D341Med (cell line): ENCODE results near the gene OXT.

ENCODE experiments used
- DNase-seq: peaks from one replicate; pipeline ENCODE4 v3.0.0; 2012; ENCODE audit warnings: low spot score

OXT gene

GRCh38 chr20:3084283-3084985, 13.0 kb downstream of the OXT start, which contains the start of gene AVP:
Gene AVP (minus strand): TSS chr20:3084724. CDS start chr20:3084674, 50 bp downstream.
- peak; percentile 37 for DNase-seq

DNA sequence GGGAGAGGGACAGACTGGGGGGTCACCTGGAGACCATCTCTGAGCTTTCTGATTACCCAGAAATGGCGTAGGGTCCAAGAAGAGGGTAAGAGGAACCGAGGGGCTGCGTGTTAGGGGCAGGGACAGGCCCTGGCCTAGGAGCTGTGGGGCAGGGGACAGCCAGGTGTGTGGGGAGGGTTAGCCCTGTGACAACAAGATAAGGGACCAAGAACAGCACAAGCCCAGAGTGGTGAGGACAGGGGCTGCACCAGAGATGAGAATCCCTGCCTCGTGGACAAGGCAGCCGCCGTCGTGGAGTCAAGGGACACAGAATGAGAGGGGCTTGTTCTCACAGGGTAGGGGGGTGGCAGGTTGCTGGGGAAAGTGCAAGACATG, 13.6 kb downstream of the OXT start:
- DNase-seq, result peak; percentile 33

DNA sequence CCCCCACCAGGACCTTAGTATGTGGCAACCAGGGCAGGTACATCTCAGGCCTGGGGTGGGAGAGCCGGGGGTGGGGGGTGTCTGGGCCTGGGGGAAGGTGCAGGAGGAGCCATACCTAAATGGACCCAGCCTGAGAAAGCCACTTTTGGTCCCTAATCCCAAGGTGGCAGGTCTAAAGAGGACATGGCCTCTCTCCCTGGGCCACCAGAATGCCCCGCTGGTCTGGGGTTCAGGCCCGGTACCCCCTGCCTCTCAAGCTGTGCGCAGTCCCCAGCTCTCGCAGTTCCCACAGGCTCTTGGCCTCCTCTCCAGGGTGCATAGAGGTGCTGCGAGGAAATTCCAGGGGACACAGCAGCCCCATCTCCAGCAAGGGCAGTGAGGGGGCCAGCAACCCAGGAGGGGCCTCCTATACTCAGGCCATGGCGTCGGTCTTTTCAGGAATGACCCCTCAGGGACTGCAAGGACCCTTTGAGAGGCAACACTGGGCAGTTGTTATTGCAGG, 14.2 kb downstream of the OXT start:
- DNase-seq, result peak; percentile 17

DNA sequence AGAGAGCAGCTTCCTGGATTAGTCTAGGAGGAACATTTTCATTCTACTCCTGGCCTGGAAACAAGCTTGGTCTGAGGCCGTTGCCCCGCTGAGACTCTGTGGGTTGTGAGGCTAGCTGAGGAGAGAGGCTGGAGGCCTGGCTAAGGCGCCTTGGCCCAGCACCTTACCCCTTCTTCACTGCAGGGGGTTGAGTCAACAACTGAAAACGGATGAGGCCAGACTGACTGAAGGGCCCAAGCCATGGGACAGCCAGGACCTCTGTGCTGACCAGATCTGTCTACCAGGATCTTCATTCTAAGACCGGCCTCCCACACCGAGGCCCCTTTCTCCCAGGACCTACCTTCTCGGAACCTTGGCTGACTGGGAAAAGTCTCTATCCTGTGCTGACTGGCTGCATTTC, 16.6 kb downstream of the OXT start:
- no peak for DNase-seq

- DNase-seq, result no peak
These were observed 19.1 kb downstream of the OXT start for GRCh38 chr20:3090565-3090964.

DNA sequence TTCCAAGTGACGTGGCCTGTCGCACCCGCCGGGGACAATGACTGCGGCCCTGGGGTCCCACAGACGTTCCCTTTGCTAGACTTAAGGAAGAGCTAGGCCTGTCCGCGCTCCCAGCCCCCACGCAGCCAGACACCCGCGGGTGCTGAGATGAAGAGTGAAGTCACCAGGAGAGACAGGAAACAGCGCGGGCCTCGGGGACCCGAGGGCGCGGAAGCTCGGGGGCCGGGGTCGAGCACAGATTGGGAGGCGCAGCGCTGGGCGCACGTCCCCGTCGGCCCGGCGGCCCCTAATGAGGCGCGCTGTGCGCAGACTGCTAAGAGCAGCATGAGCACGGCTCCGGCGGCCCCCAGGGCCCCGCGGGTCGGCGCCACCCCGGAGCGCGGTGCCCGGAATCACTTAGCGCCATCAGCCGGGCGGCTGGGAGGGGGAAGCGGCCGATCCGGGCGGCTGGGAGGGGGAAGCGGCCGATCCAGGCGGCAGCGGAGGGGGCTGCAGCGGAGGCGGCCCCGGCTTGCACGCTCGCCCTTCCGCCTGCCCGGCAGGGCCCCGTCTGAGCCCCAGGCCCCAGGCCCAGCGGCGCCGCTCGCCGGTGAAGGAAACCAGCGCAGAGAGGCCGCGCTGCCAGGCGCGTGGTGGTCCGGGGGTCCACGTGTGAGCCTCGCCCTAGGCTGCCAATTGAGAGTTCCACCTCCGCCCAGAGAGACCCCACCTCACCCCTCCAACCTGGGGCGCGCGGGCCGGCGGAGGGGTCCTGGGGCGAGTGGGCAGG, 21.4 kb downstream of the OXT start:
- peak; percentile 38 for DNase-seq

GRCh38 chr20:3093861-3094361, 22.5 kb downstream of the OXT start:
- DNase-seq, result no peak

- no peak for DNase-seq
These were observed 23.6 kb downstream of the OXT start for GRCh38 chr20:3094848-3095629.

DNA sequence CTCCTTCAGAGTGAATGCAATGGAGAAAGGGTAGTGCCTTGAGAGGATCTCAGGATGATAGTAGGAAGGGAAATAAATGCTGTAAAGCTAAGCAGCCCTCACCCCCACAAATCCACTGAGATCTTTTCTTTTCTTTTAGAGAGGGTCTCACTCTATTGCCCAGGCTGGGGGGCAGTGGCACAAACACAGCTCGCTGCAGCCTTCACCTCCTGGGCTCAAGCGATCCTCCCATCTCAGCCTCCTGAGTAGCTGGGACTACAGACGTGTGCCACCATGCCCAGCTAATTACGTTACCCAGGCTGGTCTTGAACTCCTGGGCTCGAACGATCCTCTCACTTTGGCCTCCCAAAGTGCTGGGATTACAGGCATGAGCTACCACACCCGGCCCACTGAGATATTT, 29.1 kb downstream of the OXT start:
- no peak for DNase-seq

- DNase-seq, result no peak
These were observed 29.8 kb downstream of the OXT start for GRCh38 chr20:3101251-3101650.

GRCh38 chr20:3101737-3102574, 30.5 kb downstream of the OXT start:
- no peak for DNase-seq

- no peak for DNase-seq
These were observed 31.4 kb downstream of the OXT start for GRCh38 chr20:3102575-3103368.

DNA sequence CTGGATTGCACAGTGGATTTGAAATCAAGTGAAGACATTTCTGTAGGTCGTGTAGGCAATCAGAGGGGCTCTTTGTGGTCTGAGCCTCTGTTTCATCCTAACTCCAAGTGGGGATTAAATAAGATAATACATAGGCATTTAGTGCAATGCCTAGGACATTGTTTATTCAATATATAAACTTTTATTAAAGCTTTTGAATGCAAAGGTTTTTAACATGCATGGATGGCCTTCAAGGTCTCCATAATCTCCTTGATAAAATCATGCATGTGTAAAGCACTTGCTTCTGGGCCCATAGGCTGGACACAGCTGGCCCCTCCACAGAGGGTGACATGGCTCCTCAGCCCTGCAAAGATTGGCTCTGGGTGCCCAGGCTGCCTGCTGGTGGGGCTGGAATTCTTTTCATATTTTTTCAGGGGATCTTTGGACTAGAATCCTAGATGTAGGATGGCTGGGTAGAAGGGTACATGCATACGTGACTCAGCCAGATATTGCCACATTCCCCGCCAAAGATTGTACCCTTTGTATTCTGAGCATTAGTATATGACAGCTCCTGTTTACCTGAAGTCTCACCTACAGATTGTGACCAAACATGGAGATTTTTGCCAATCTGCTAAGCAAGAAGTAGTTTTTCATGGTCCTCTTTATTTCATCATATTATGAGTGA, 32.1 kb downstream of the OXT start:
- no peak for DNase-seq

DNA sequence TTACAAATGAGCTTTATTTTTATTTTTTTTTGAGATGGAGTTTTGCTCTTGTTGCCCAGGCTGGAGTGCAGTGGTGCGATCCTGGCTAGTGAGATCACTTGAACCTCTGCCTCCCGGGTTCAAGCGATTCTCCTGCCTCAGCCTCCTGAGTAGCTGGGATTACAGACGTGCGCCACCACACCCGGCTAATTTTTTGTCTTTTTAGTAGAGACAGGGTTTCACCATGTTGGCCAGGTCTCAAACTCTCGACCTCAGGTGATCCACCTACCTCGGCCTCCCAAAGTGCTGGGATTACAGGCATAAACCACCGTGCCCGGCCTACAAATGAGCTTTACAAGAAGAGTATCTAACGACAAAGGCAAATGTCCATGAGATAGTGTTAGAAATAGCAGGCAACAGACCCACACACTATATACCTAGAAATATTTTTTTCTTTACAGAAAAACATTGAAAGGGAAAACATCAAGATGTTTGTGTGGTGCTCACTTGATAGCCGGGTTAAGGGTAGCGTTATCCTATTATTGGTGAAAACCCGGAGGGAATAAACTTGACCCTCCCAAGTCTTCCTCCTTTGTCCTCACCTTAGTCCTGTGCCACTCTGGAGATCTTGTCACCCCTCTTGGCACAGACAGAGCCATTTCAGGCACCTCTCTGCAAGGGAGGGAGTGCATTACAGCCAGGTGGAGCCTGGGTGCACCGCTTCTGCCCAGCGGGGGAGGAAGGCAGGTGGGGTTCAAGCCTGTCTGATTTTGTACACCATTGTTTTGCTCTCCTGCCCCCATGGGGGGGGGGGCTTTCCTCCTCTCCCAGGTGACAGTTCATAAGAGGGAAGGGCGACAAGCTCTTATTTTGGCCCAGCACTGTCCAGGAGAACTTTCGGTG, 34.1 kb downstream of the OXT start:
- no peak for DNase-seq

DNA sequence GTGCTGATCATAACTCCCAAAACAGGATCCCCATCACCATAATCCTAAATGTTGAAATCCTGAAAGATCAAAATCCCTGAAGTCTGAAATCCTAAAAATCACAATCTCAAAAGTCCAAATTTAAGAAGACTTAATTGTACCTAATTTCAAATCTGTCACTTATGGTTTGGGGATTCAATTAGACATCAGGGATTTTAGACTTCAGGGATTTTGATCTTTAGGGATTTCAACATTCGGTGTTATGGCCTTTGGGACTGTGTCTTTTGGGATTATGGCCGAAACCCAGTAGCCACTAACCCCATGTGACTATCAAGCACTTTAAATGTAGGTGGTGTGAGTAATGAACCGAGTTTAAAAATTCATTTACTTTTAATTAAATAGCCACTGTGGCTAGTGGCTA, 34.8 kb downstream of the OXT start:
- DNase-seq, result no peak

DNA sequence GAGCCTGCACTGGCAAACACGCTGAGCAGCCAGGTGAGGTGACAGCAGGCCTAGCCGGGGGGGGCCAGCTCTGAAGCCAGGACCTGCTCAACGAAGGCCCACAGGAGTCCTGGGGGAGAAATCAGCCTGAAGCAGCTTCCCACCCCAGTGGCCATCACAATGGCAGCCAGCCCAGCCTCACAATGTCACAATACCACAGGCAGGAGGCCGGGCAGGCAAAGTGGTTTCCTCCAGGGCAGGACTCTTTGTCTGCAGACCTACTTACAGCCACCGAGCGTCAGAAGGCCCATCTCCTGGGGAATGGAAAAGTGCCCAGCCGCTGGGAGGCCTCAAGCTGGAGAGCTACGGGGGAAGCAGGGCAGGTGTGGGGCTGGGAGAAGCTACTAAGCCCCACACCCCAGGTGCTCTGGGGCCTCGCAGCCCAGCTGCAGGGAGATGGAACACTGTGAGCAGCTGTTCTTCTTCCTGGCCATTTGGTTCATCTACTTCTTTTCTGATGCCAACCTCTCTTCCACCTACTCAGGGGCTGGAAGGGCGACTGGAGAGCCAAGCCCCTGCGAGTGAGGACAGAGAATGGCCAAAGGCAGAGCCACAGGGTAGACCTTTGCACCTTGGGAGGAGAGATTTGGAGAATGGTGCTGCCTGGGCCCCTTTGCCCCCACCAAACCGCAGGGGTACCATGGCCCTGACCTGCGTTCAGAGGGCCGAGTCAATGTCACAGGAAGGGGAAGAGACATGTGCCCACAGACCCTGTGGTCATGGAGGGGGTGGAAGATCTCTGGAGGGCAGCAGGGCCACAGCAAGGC, 35.4 kb downstream of the OXT start:
- DNase-seq, result no peak

- DNase-seq, result no peak
These were observed 36.1 kb downstream of the OXT start for GRCh38 chr20:3107464-3108025.
